HG03521 (cell line): ENCODE results near the gene MINAR1.

Experiments used
- ATAC-seq: cut with Tn5 transposase; IDR thresholded peaks from one replicate; pipeline ENCODE4 v1.9.1; 2021; ENCODE audit warnings: mild to moderate bottlenecking, moderate library complexity; ENCODE audit not compliant: unreplicated experiment

Gene MINAR1

GRCh38 chr15:79432345-79433275 is 474 bp downstream of the MINAR1 start:
- no peak for ATAC-seq

GRCh38 chr15:79433276-79433990 is 1.3 kb downstream of the MINAR1 start:
- ATAC-seq = no peak

DNA sequence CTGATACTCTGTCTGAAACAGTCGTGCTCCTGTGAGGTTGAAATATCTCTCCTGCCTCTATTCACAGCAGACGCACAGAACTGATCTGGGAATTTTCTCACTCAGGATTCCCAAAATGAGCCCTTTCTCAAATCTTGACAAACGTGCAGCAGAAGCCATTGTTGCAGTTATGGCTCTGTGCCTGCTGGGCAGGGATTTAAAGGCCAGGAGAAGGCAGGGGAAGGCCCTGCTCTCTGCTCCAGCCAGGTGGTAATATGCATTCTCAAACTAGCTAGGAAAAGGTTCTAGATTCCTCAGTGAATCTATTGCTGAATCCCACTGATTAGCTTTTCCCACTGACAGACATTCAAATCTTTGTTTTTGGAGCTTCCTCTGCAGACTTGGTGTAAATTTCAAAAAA is 2.2 kb downstream of the MINAR1 start:
- ATAC-seq = no peak

DNA sequence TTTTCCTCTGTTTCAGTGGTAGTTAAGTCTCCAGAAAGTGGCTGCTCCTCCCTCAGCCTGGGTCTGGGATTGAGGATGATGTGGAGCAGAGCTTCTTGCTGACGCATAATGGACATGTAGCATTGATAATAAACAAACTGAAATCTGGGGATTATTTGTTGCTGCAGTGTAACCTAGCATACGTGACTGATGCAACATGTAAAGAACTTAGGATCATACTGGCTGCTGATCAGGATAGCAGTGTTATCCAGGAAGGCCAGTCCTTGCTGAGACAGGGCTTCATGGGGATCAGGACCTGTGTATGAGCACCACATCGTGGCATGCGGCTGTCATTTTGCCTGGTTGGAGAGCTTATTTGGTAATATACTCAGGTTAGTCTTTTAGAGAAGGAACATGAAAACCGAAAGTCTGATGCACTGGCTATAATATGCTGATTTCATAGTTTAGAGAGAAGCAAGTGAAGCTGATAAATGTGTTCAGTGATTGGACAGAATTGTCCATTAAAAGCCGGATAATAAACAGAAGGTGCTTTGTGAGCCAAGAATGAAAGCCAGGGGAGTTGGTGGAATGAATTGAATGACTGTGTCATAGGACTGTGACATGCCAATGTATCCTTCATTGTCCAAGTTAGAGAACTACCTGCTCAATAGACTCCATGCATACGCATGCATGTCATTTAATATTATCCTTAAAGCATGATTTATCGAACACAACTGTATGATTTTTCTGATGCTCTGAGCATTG is 4.1 kb downstream of the MINAR1 start:
- ATAC-seq = no peak

DNA sequence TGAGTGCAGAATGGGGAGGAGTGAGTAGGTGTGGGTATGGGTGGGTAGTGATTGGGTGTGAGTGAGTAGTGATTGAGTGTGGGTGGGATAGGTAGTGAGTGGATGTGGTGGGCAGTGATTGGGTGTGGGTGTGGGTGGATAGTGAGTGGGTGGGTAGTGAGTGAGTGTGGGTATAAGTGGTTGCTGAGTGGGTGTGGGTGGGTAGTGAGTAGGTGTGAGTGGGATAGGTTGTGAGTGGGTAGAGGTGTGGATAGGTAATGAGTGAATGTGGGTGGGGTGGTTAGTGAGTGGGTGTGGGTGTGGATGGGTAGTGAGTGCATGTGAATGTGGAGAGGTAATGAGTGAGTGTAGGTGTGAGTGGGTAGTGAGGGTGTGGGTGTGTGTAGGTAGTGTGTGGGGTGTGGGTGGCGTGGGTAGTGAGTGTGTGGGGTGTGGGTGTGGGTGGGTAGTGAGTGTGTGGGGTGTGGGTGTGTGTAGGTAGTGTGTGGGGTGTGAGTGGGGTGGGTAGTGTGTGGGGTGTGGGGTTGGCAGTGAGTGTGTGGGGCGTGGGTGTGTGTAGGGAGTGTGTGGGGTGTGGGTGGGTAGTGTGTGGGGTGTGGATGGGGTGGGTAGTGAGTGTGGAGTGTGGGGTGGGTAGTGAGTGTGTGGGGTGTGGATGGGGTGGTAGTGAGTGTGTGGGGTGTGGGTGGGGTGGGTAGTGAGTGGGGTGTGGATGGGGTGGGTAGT is 5.3 kb downstream of the MINAR1 start:
- no peak for ATAC-seq

DNA sequence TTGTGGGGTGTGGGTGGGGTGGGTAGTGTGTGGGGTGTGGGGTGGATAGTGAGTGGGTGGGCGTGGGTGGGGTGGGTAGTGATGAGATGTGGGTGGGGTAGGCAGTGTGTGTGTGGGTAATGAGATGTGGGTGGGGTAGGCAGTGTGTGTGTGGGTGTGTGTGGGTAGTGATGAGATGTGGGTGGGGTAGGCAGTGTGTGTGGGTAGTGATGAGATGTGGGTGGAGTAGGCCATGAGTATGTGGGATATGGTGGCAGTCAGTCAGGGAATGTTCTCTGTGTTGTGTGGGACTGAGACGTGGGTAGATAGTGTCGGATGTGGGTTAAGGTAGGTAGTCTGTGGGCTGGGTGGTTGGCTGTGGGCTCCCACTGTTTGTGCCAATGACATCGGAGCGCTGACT is 7.1 kb downstream of the MINAR1 start:
- ATAC-seq = no peak

GRCh38 chr15:79440355-79440908 is 8.3 kb downstream of the MINAR1 start:
- no peak for ATAC-seq

DNA sequence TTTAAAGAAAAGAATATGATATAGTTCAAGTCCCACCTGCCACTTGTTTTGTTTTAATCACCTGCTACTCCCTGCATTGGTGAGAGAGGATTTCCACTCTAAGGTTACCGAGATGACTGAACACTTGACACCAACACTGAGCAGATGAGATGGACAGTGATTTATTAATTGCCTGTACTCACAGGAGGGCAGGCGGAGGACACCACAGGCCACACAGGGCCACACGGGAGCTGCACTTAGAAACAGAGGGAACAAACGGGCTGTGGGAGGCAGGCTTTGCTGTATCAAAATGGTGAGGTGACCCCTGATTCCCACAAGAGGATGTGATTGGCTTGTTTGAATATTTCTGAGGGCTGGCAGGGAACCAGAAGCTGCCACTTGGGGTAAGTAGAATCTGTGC is 10.8 kb downstream of the MINAR1 start:
- no peak for ATAC-seq

- no peak for ATAC-seq
These were observed 14.9 kb downstream of the MINAR1 start for GRCh38 chr15:79447060-79447459.

DNA sequence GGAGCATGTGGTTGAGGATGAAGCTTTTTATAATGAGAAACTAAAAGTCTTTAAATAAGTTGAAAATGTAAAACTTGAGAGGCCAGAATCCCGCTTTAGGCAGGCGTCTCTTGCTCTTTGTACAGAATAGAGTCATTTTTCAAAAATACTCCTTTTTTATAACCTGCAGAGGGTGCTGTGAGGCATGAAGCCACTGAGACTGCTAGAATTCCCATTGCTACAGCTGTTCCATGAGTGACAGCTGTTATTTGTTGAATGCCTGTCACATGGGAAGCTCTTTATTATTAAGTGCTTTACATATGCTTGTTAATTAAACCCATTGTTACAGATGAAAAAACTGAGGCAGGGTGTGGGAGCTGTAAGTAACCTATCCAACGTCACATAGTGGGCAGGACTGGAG is 18.5 kb downstream of the MINAR1 start:
- ATAC-seq = no peak

GRCh38 chr15:79451361-79451999 is 19.3 kb downstream of the MINAR1 start:
- no peak for ATAC-seq

DNA sequence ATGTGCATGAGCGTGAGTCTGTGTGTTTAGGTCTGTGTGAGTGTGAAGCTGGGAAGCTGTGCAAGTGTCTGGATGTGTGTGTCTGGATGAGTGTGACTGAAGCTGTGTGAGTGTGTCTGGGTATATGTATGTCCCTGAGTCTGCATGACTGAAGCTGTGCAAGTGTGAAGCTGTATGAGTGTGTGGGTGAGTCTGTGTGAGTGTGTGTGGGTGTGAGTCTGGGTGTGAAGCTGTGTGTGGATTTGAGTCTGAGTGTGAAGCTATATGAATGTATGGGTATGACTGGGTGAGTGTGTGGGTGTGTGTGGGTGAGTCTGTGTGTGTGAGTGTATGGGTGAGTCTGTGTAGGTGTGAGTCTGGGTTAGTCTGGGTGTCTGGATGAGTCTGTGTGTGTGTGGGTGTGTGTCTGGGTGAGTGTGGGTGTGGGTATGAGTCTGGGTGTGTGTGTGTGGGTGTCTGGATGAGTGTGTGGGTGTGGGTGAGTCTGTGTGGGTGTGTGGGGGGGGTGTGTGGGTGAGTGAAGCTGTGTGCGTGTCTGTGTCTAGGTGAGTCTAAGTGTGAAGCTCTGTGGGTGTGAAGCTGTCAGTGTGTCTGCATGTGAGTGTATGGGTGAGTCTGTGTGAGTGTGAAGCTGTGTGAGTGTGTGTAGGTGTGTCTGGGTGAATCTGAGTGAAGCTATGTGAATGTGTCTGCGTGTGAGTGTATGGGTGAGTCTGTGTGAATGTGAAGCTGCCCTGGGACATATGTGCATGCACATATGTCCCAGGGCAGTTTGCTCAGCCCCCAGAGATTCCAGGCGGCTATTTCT is 20.3 kb downstream of the MINAR1 start:
- no peak for ATAC-seq

DNA sequence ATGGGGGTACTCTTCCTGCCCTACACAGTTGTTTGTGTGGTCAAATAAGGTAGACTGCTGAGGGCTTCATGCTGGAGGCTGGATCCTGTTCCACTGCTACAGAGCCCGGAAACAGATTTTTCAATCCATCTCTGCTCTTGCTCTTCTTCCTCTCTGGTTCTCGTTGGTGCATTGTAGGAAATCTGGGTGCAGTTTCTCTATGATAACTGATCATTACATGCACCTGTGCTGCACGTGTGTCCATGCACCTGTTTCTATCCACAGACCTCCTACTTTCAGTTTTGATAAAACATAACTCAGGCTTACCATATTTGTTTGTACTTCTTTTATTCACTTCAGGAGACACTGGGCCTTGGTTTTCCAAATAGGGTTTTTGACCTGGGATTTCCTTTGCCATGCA is 21.3 kb downstream of the MINAR1 start:
- ATAC-seq = no peak

GRCh38 chr15:79454063-79454462 is 21.9 kb downstream of the MINAR1 start:
- no peak for ATAC-seq

- no peak for ATAC-seq
These were observed 23.2 kb downstream of the MINAR1 start for GRCh38 chr15:79455361-79455760.

GRCh38 chr15:79455943-79456342 is 23.8 kb downstream of the MINAR1 start:
- no peak for ATAC-seq

GRCh38 chr15:79458491-79458890 is 26.4 kb downstream of the MINAR1 start:
- no peak for ATAC-seq

DNA sequence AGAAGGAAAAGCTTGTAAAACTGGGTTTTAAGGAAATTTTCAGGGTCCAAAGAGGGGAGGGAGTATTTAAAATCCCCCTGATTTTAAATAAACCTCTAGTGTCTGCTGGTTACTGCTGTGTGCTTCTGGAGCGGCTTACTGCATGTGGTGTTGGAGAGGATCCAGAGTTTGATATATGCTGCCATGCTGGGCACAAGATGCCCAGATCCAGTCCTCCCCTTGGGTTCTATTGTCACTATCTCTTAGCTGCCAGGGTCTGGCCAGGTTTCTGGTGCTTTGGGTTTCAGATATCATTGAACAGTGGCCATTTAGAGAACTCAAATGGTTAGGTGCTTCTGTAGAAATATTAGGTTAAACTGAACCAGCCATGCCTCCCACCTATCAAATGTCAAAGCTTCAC is 27.5 kb downstream of the MINAR1 start:
- no peak for ATAC-seq
